H9 (cell line): Measurements from ENCODE around the gene SYNRG. TPM values are rescaled to one million over a fixed set of nuclear protein-coding genes. Genes with fewer than 3 reads are reported as not detected.

Source experiments
- DNase-seq: peaks from one replicate; pipeline ENCODE4 v3.0.0-alpha.2; 2017
- H2AFZ ChIP-seq: one replicate; pipeline ENCODE4 v1.6.1; 2013; ENCODE audit warnings: mild to moderate bottlenecking, low read length, control low read depth, moderate library complexity
- H2AK5ac ChIP-seq: 2 replicates; pipeline ENCODE4 v1.6.1; 2013; ENCODE audit warnings: low read length, control low read depth, mixed read lengths; ENCODE audit not compliant: insufficient read length
- H2BK120ac ChIP-seq: one replicate; pipeline ENCODE4 v1.6.1; 2013; ENCODE audit warnings: low read depth, mild to moderate bottlenecking, low read length, control low read depth, inconsistent platforms; ENCODE audit not compliant: poor library complexity, severe bottlenecking
- H2BK12ac ChIP-seq: 2 replicates; pipeline ENCODE4 v1.6.1; 2013; ENCODE audit warnings: low read length, control low read depth, mixed read lengths, low read depth; ENCODE audit not compliant: insufficient read length
- H2BK15ac ChIP-seq: 2 replicates; pipeline ENCODE4 v1.6.1; 2013; ENCODE audit warnings: low read depth, low read length, control low read depth
- H2BK20ac ChIP-seq: one replicate; pipeline ENCODE4 v1.6.1; 2013; ENCODE audit warnings: low read depth, mild to moderate bottlenecking, low read length, control low read depth, inconsistent platforms; ENCODE audit not compliant: poor library complexity, severe bottlenecking
- H2BK5ac ChIP-seq: 2 replicates; pipeline ENCODE4 v1.6.1; 2013; ENCODE audit warnings: low read length, control low read depth, mixed read lengths; ENCODE audit not compliant: insufficient read length
- H3K14ac ChIP-seq: 2 replicates; pipeline ENCODE4 v1.6.1; 2013; ENCODE audit warnings: low read length, control low read depth; ENCODE audit not compliant: insufficient read depth
- H3K18ac ChIP-seq: 2 replicates; pipeline ENCODE4 v1.6.1; 2013; ENCODE audit warnings: low read depth, mild to moderate bottlenecking, mixed read lengths, low read length, control low read depth; ENCODE audit not compliant: insufficient read length
- H3K23ac ChIP-seq: 2 replicates; pipeline ENCODE4 v1.6.1; 2013; ENCODE audit warnings: low read length, control low read depth, mixed read lengths, low read depth; ENCODE audit not compliant: insufficient read length
- H3K23me2 ChIP-seq: 2 replicates; pipeline ENCODE4 v1.6.1; 2013; ENCODE audit warnings: low read depth, mild to moderate bottlenecking, mixed read lengths, low read length, control low read depth; ENCODE audit not compliant: insufficient read length, poor library complexity, severe bottlenecking
- H3K27ac ChIP-seq: 2 replicates; pipeline ENCODE4 v1.5.1; 2013; ENCODE audit warnings: low read length, control low read depth, mixed read lengths, low read depth; ENCODE audit not compliant: insufficient read length
- H3K27me3 ChIP-seq: 2 replicates; pipeline ENCODE4 v1.6.1; 2013; ENCODE audit warnings: low read length, control low read depth, inconsistent platforms; ENCODE audit not compliant: insufficient read depth
- H3K4ac ChIP-seq: 2 replicates; pipeline ENCODE4 v1.6.1; 2013; ENCODE audit warnings: low read depth, mild to moderate bottlenecking, control low read depth, inconsistent platforms, low read length, moderate library complexity
- H3K4me1 ChIP-seq: 2 replicates; pipeline ENCODE4 v1.6.1; 2013; ENCODE audit warnings: low read length, control low read depth, inconsistent platforms; ENCODE audit not compliant: insufficient read depth
- H3K4me2 ChIP-seq: 2 replicates; pipeline ENCODE4 v1.6.1; 2013; ENCODE audit warnings: low read length, control low read depth, mixed read lengths; ENCODE audit not compliant: insufficient read length, insufficient read depth
- H3K56ac ChIP-seq: 2 replicates; pipeline ENCODE4 v1.6.1; 2013; ENCODE audit warnings: low read depth, mild to moderate bottlenecking, mixed read lengths, low read length, control low read depth; ENCODE audit not compliant: insufficient read length
- H3K79me1 ChIP-seq: 2 replicates; pipeline ENCODE4 v1.6.1; 2013; ENCODE audit warnings: low read depth, mild to moderate bottlenecking, moderate library complexity, low read length, control low read depth, inconsistent platforms; ENCODE audit not compliant: insufficient read depth, poor library complexity, severe bottlenecking
- H3K79me2 ChIP-seq: 2 replicates; pipeline ENCODE4 v1.6.1; 2013; ENCODE audit warnings: low read length, control low read depth, inconsistent platforms; ENCODE audit not compliant: insufficient read depth
- H3K9ac ChIP-seq: 2 replicates; pipeline ENCODE4 v1.6.1; 2013; ENCODE audit warnings: low read length, control low read depth, mixed read lengths; ENCODE audit not compliant: insufficient read length; ENCODE audit errors: extremely low read depth
- H3K9me3 ChIP-seq: one replicate; pipeline ENCODE4 v1.6.1; 2013; ENCODE audit warnings: low read depth, low read length, inconsistent platforms; ENCODE audit not compliant: control insufficient read depth
- H3T11ph ChIP-seq: one replicate; pipeline ENCODE4 v1.6.1; 2013; ENCODE audit warnings: mild to moderate bottlenecking, low read length, control low read depth, inconsistent platforms
- H4K20me1 ChIP-seq: one replicate; pipeline ENCODE4 v1.6.1; 2013; ENCODE audit not compliant: control insufficient read depth, insufficient read length, insufficient read depth
- H4K5ac ChIP-seq: 2 replicates; pipeline ENCODE4 v1.6.1; 2013; ENCODE audit warnings: low read depth, mild to moderate bottlenecking, mixed read lengths, low read length, control low read depth; ENCODE audit not compliant: insufficient read length
- H4K8ac ChIP-seq: replicated peaks from 2 replicates; pipeline ENCODE4 v1.6.1; 2013; ENCODE audit warnings: low read length, control low read depth, mixed read lengths, low read depth; ENCODE audit not compliant: insufficient read length
- H4K91ac ChIP-seq: 2 replicates; pipeline ENCODE4 v1.6.1; 2013; ENCODE audit warnings: low read depth, mild to moderate bottlenecking, moderate library complexity, mixed read lengths, low read length, control low read depth; ENCODE audit not compliant: insufficient read length
- H3K27ac Mint-ChIP-seq, 3 experiments: 2 replicates in 2 of 3; 3 replicates in 1 of 3; pipeline ENCODE4 v1.8.0; 2020 to 2021; ENCODE audit warnings: mixed read lengths in 3 of 3, mild to moderate bottlenecking in 1 of 3, moderate library complexity in 1 of 3
- H3K27me3 Mint-ChIP-seq: 2 replicates; pipeline ENCODE4 v1.8.0; 2021; ENCODE audit warnings: low read depth, mild to moderate bottlenecking, moderate library complexity, mixed read lengths
- H3K36me3 Mint-ChIP-seq, 3 experiments: 2 replicates in 2 of 3; 3 replicates in 1 of 3; pipeline ENCODE4 v1.8.0; 2020 to 2021; ENCODE audit warnings: low read depth in 3 of 3, mixed read lengths in 3 of 3; ENCODE audit not compliant: insufficient read depth in 1 of 3
- H3K4me1 Mint-ChIP-seq, 2 experiments: 2 replicates each; pipeline ENCODE4 v1.8.0; 2020; ENCODE audit warnings: mixed read lengths in 2 of 2
- H3K4me3 Mint-ChIP-seq, 2 experiments: 2 replicates in 1 of 2; 3 replicates in 1 of 2; pipeline ENCODE4 v1.8.0; 2020 to 2021; ENCODE audit warnings: mild to moderate bottlenecking in 2 of 2, mixed read lengths in 2 of 2, moderate library complexity in 1 of 2
- H3K9me3 Mint-ChIP-seq, 2 experiments: 2 replicates in 1 of 2; 3 replicates in 1 of 2; pipeline ENCODE4 v1.8.0; 2020; ENCODE audit warnings: mild to moderate bottlenecking in 2 of 2, mixed read lengths in 2 of 2, moderate library complexity in 1 of 2
- WGBS: extraction: QIAGEN DNeasy Blood & Tissue Kit; methylation state at CpG from one replicate; pipeline ENCODE4 v1.1.7; 2013; ENCODE audit warnings: missing lambda C conversion rate, low lambda C conversion rate, mixed read lengths; ENCODE audit not compliant: insufficient read length; ENCODE audit errors: extremely low coverage; 5-methylcytosine and 5-hydroxymethylcytosine counted together
- total RNA-seq: library from RNA; stranded (reverse); gene quantifications from 2 replicates; pipeline ENCODE4 v1.2.1, GENCODE V29; 2021
- TF ChIP-seq, protein P1 (sequence below): fragments of 200-600 bp; sonication (generic); conservative IDR thresholded peaks from 3 replicates; pipeline ENCODE4 v1.8.0; 2021; ENCODE audit warnings: antibody characterized with exemption, mild to moderate bottlenecking

Gene SYNRG
- total RNA-seq, 1 experiment from 2014 or later = 30.5 TPM

GRCh38 chr17:37553401-37553966 lies 55.7 kb downstream of the SYNRG start:
- no peak overlapping the region for H3K27ac ChIP-seq
- peaks cover 1 to 33% (median 19%) of the 10 kb centered on the region in 3 experiments; a peak in 5 of 7 replicates for H3K36me3 Mint-ChIP-seq
- no peaks in the 10 kb centered on the region for H4K20me1 ChIP-seq
- H3K27me3 Mint-ChIP-seq = no peaks in the 10 kb centered on the region
- no peak overlapping the region for H3K4me2 ChIP-seq
- no peak overlapping the region for H3K23ac ChIP-seq
- H3K27me3 ChIP-seq = no peaks in the 10 kb centered on the region
- no peak overlapping the region for H3K56ac ChIP-seq
- no peaks in the 10 kb centered on the region for H3K79me2 ChIP-seq
- no CpG with 5 or more reads among the region's 6 CpGs for WGBS
- peak overlapping the region in 1 of 3 experiments; percentile 59; a peak in 2 of 7 replicates for H3K27ac Mint-ChIP-seq
- no peak overlapping the region for H2BK5ac ChIP-seq
- H2AK5ac ChIP-seq = no peak overlapping the region
- no peaks in the 10 kb centered on the region for H3K9me3 Mint-ChIP-seq
- no peaks in the 10 kb centered on the region for H3K4me1 Mint-ChIP-seq
- no peak for DNase-seq
- no peak overlapping the region for H3T11ph ChIP-seq
- H4K5ac ChIP-seq = no peak overlapping the region
- no peak overlapping the region for H3K9ac ChIP-seq
- H3K9me3 ChIP-seq = no peaks in the 10 kb centered on the region
- no peak overlapping the region for H2AFZ ChIP-seq
- no peak overlapping the region for H3K4ac ChIP-seq
- no peaks in the 10 kb centered on the region for H3K23me2 ChIP-seq
- TF ChIP-seq, protein P1, sequence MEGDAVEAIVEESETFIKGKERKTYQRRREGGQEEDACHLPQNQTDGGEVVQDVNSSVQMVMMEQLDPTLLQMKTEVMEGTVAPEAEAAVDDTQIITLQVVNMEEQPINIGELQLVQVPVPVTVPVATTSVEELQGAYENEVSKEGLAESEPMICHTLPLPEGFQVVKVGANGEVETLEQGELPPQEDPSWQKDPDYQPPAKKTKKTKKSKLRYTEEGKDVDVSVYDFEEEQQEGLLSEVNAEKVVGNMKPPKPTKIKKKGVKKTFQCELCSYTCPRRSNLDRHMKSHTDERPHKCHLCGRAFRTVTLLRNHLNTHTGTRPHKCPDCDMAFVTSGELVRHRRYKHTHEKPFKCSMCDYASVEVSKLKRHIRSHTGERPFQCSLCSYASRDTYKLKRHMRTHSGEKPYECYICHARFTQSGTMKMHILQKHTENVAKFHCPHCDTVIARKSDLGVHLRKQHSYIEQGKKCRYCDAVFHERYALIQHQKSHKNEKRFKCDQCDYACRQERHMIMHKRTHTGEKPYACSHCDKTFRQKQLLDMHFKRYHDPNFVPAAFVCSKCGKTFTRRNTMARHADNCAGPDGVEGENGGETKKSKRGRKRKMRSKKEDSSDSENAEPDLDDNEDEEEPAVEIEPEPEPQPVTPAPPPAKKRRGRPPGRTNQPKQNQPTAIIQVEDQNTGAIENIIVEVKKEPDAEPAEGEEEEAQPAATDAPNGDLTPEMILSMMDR = no peak
- no peak overlapping the region for H2BK12ac ChIP-seq
- H3K18ac ChIP-seq = no peak overlapping the region
- H2BK120ac ChIP-seq = no peak overlapping the region
- H2BK15ac ChIP-seq = no peak overlapping the region
- no peak overlapping the region for H4K8ac ChIP-seq
- no peaks in the 10 kb centered on the region for H3K4me1 ChIP-seq
- no peak overlapping the region for H2BK20ac ChIP-seq
- H3K4me3 Mint-ChIP-seq = no peak overlapping the region
- no peak overlapping the region for H4K91ac ChIP-seq
- H3K14ac ChIP-seq = no peak overlapping the region
- H3K79me1 ChIP-seq = no peaks in the 10 kb centered on the region
